H1 (cell line): ENCODE measurements around the gene TEKT1. TPM values are rescaled to one million over a fixed set of nuclear protein-coding genes. Genes with fewer than 3 reads are reported as not detected.

Source experiments
- CEBPB ChIP-seq: IDR thresholded peaks from 2 replicates; pipeline ENCODE4 v1.6.1; 2012; ENCODE audit warnings: low read depth, low read length
- CTBP2 ChIP-seq: IDR thresholded peaks from 2 replicates; pipeline ENCODE4 v1.7.0; 2011; ENCODE audit warnings: borderline replicate concordance, mild to moderate bottlenecking, moderate library complexity, mixed read lengths, low read length; ENCODE audit not compliant: insufficient read depth, insufficient read length
- CTCF ChIP-seq, 3 experiments: IDR thresholded peaks; 1 replicate in 2 of 3; 2 replicates in 1 of 3; pipeline versions ENCODE4 v1.5.1 to v1.6.1; 2011; ENCODE audit warnings: low read length in 3 of 3, mild to moderate bottlenecking in 3 of 3, inconsistent platforms in 2 of 3, low read depth in 1 of 3, moderate library complexity in 1 of 3; ENCODE audit not compliant: insufficient read depth in 1 of 3; ENCODE audit errors: control extremely low read depth in 1 of 3
- EGR1 ChIP-seq: IDR thresholded peaks from 2 replicates; pipeline ENCODE4 v1.6.1; 2011; ENCODE audit warnings: low read depth, low read length, borderline replicate concordance
- FOSL1 ChIP-seq: IDR thresholded peaks from 2 replicates; pipeline ENCODE4 v1.6.1; 2011; ENCODE audit warnings: mild to moderate bottlenecking, low read depth, low read length, moderate library complexity; ENCODE audit not compliant: insufficient read depth
- MAX ChIP-seq: IDR thresholded peaks from 2 replicates; pipeline ENCODE4 v1.6.1; 2012; ENCODE audit warnings: inconsistent platforms
- SP2 ChIP-seq: IDR thresholded peaks from 2 replicates; pipeline ENCODE4 v1.6.1; 2012; ENCODE audit warnings: mild to moderate bottlenecking, low read length, inconsistent platforms
- TCF12 ChIP-seq: IDR thresholded peaks from 2 replicates; pipeline ENCODE4 v1.6.1; 2011; ENCODE audit warnings: low read depth, mild to moderate bottlenecking, low read length
- polyA plus RNA-seq, 7 experiments: library from polyadenylated mRNA; depleted of rRNA in 3 of 7; stranded (reverse) in 5 of 7; unstranded in 2 of 7; fragments of >200 nt in 5 of 7; fragments of 200-250 nt in 2 of 7; gene quantifications; 1 replicate in 5 of 7; 2 replicates in 1 of 7; 4 replicates in 1 of 7; pipeline versions ENCODE4 v1.2.1 to v1.2.3, GENCODE V29; 2011 to 2013; ENCODE audit warnings: missing spikeins in 2 of 7, mixed read lengths in 2 of 7
- total RNA-seq: library from RNA; stranded (reverse); fragmentation: NEBNext Ultra II Directional; extraction: Animal tissue kit (Norgen Biotek cat#: 25700); gene quantifications from 2 replicates; pipeline ENCODE4 v1.2.1, GENCODE V29; 2021

Gene TEKT1
- total and polyA plus RNA-seq, 2 of the 8 experiments (the other 6 are each of a cell fraction or from before 2014, with no cell fraction given) = not detected

DNA sequence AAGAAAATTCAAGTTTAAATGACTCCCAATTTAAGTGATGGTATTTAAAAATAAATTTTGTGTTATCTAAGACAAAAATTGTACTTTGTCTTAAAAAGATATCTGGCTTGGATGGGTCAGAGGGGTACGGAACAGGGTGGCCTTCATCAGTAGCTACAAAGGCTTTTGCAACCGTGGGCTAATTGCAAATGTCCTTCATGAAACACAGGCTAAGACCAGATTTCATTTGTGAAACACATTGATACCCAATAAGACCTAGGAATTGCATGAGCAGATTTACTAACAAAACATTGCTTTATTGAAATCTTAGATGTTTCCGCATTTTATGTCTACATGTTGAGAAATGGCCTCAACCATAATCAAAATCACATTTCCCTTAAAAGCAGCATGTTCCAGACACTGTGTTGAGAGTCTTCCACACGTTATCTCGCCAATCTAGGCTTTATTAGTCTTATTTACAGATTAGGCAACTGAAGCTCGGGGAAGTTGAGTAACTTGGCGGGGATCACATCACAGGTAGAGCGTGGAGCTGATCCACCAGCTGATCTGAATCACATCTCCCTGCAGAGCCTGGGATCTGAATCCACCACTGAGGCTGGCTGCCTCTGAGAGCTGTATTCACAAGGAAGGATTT lies 33.7 kb downstream of the TEKT1 start (continued):
- TF ChIP-seq CTCF (IDR thresholded peaks at IDR 0.05; ENCODE audit: control extremely low read depth in 1 of 3, insufficient read depth in 1 of 3, low read depth in 1 of 3, low read length in 3 of 3) (no peak), FOSL1 (no peak), TCF12 (no peak), SP2 (no peak), CTBP2 (no peak), CEBPB (no peak), EGR1 (no peak), MAX (no peak)
